H9 (cell line): ENCODE data around the gene SORBS1. TPM values are rescaled to one million over a fixed set of nuclear protein-coding genes. Genes with fewer than 3 reads are reported as not detected.

ENCODE experiments used
- DNase-seq: peaks from one replicate; pipeline ENCODE4 v3.0.0-alpha.2; 2017
- H2AFZ ChIP-seq: one replicate; pipeline ENCODE4 v1.6.1; 2013; ENCODE audit warnings: mild to moderate bottlenecking, low read length, control low read depth, moderate library complexity
- H2AK5ac ChIP-seq: 2 replicates; pipeline ENCODE4 v1.6.1; 2013; ENCODE audit warnings: low read length, control low read depth, mixed read lengths; ENCODE audit not compliant: insufficient read length
- H2BK120ac ChIP-seq: one replicate; pipeline ENCODE4 v1.6.1; 2013; ENCODE audit warnings: low read depth, mild to moderate bottlenecking, low read length, control low read depth, inconsistent platforms; ENCODE audit not compliant: poor library complexity, severe bottlenecking
- H2BK12ac ChIP-seq: 2 replicates; pipeline ENCODE4 v1.6.1; 2013; ENCODE audit warnings: low read length, control low read depth, mixed read lengths, low read depth; ENCODE audit not compliant: insufficient read length
- H2BK15ac ChIP-seq: 2 replicates; pipeline ENCODE4 v1.6.1; 2013; ENCODE audit warnings: low read depth, low read length, control low read depth
- H2BK20ac ChIP-seq: one replicate; pipeline ENCODE4 v1.6.1; 2013; ENCODE audit warnings: low read depth, mild to moderate bottlenecking, low read length, control low read depth, inconsistent platforms; ENCODE audit not compliant: poor library complexity, severe bottlenecking
- H2BK5ac ChIP-seq: 2 replicates; pipeline ENCODE4 v1.6.1; 2013; ENCODE audit warnings: low read length, control low read depth, mixed read lengths; ENCODE audit not compliant: insufficient read length
- H3K14ac ChIP-seq: 2 replicates; pipeline ENCODE4 v1.6.1; 2013; ENCODE audit warnings: low read length, control low read depth; ENCODE audit not compliant: insufficient read depth
- H3K18ac ChIP-seq: 2 replicates; pipeline ENCODE4 v1.6.1; 2013; ENCODE audit warnings: low read depth, mild to moderate bottlenecking, mixed read lengths, low read length, control low read depth; ENCODE audit not compliant: insufficient read length
- H3K23ac ChIP-seq: 2 replicates; pipeline ENCODE4 v1.6.1; 2013; ENCODE audit warnings: low read length, control low read depth, mixed read lengths, low read depth; ENCODE audit not compliant: insufficient read length
- H3K23me2 ChIP-seq: 2 replicates; pipeline ENCODE4 v1.6.1; 2013; ENCODE audit warnings: low read depth, mild to moderate bottlenecking, mixed read lengths, low read length, control low read depth; ENCODE audit not compliant: insufficient read length, poor library complexity, severe bottlenecking
- H3K27ac ChIP-seq: 2 replicates; pipeline ENCODE4 v1.5.1; 2013; ENCODE audit warnings: low read length, control low read depth, mixed read lengths, low read depth; ENCODE audit not compliant: insufficient read length
- H3K27me3 ChIP-seq: 2 replicates; pipeline ENCODE4 v1.6.1; 2013; ENCODE audit warnings: low read length, control low read depth, inconsistent platforms; ENCODE audit not compliant: insufficient read depth
- H3K4ac ChIP-seq: 2 replicates; pipeline ENCODE4 v1.6.1; 2013; ENCODE audit warnings: low read depth, mild to moderate bottlenecking, control low read depth, inconsistent platforms, low read length, moderate library complexity
- H3K4me1 ChIP-seq: 2 replicates; pipeline ENCODE4 v1.6.1; 2013; ENCODE audit warnings: low read length, control low read depth, inconsistent platforms; ENCODE audit not compliant: insufficient read depth
- H3K4me2 ChIP-seq: 2 replicates; pipeline ENCODE4 v1.6.1; 2013; ENCODE audit warnings: low read length, control low read depth, mixed read lengths; ENCODE audit not compliant: insufficient read length, insufficient read depth
- H3K56ac ChIP-seq: 2 replicates; pipeline ENCODE4 v1.6.1; 2013; ENCODE audit warnings: low read depth, mild to moderate bottlenecking, mixed read lengths, low read length, control low read depth; ENCODE audit not compliant: insufficient read length
- H3K79me1 ChIP-seq: 2 replicates; pipeline ENCODE4 v1.6.1; 2013; ENCODE audit warnings: low read depth, mild to moderate bottlenecking, moderate library complexity, low read length, control low read depth, inconsistent platforms; ENCODE audit not compliant: insufficient read depth, poor library complexity, severe bottlenecking
- H3K79me2 ChIP-seq: 2 replicates; pipeline ENCODE4 v1.6.1; 2013; ENCODE audit warnings: low read length, control low read depth, inconsistent platforms; ENCODE audit not compliant: insufficient read depth
- H3K9ac ChIP-seq: 2 replicates; pipeline ENCODE4 v1.6.1; 2013; ENCODE audit warnings: low read length, control low read depth, mixed read lengths; ENCODE audit not compliant: insufficient read length; ENCODE audit errors: extremely low read depth
- H3K9me3 ChIP-seq: one replicate; pipeline ENCODE4 v1.6.1; 2013; ENCODE audit warnings: low read depth, low read length, inconsistent platforms; ENCODE audit not compliant: control insufficient read depth
- H3T11ph ChIP-seq: one replicate; pipeline ENCODE4 v1.6.1; 2013; ENCODE audit warnings: mild to moderate bottlenecking, low read length, control low read depth, inconsistent platforms
- H4K20me1 ChIP-seq: one replicate; pipeline ENCODE4 v1.6.1; 2013; ENCODE audit not compliant: control insufficient read depth, insufficient read length, insufficient read depth
- H4K5ac ChIP-seq: 2 replicates; pipeline ENCODE4 v1.6.1; 2013; ENCODE audit warnings: low read depth, mild to moderate bottlenecking, mixed read lengths, low read length, control low read depth; ENCODE audit not compliant: insufficient read length
- H4K8ac ChIP-seq: replicated peaks from 2 replicates; pipeline ENCODE4 v1.6.1; 2013; ENCODE audit warnings: low read length, control low read depth, mixed read lengths, low read depth; ENCODE audit not compliant: insufficient read length
- H4K91ac ChIP-seq: 2 replicates; pipeline ENCODE4 v1.6.1; 2013; ENCODE audit warnings: low read depth, mild to moderate bottlenecking, moderate library complexity, mixed read lengths, low read length, control low read depth; ENCODE audit not compliant: insufficient read length
- H3K27ac Mint-ChIP-seq, 3 experiments: 2 replicates in 2 of 3; 3 replicates in 1 of 3; pipeline ENCODE4 v1.8.0; 2020 to 2021; ENCODE audit warnings: mixed read lengths in 3 of 3, mild to moderate bottlenecking in 1 of 3, moderate library complexity in 1 of 3
- H3K27me3 Mint-ChIP-seq: 2 replicates; pipeline ENCODE4 v1.8.0; 2021; ENCODE audit warnings: low read depth, mild to moderate bottlenecking, moderate library complexity, mixed read lengths
- H3K36me3 Mint-ChIP-seq, 3 experiments: 2 replicates in 2 of 3; 3 replicates in 1 of 3; pipeline ENCODE4 v1.8.0; 2020 to 2021; ENCODE audit warnings: low read depth in 3 of 3, mixed read lengths in 3 of 3; ENCODE audit not compliant: insufficient read depth in 1 of 3
- H3K4me1 Mint-ChIP-seq, 2 experiments: 2 replicates each; pipeline ENCODE4 v1.8.0; 2020; ENCODE audit warnings: mixed read lengths in 2 of 2
- H3K4me3 Mint-ChIP-seq, 2 experiments: 2 replicates in 1 of 2; 3 replicates in 1 of 2; pipeline ENCODE4 v1.8.0; 2020 to 2021; ENCODE audit warnings: mild to moderate bottlenecking in 2 of 2, mixed read lengths in 2 of 2, moderate library complexity in 1 of 2
- H3K9me3 Mint-ChIP-seq, 2 experiments: 2 replicates in 1 of 2; 3 replicates in 1 of 2; pipeline ENCODE4 v1.8.0; 2020; ENCODE audit warnings: mild to moderate bottlenecking in 2 of 2, mixed read lengths in 2 of 2, moderate library complexity in 1 of 2
- CTCF ChIP-seq: fragments of 200-600 bp; sonication (generic); conservative IDR thresholded peaks from 3 replicates; pipeline ENCODE4 v1.8.0; 2021; ENCODE audit warnings: antibody characterized with exemption, mild to moderate bottlenecking
- WGBS: extraction: QIAGEN DNeasy Blood & Tissue Kit; methylation state at CpG from one replicate; pipeline ENCODE4 v1.1.7; 2013; ENCODE audit warnings: missing lambda C conversion rate, low lambda C conversion rate, mixed read lengths; ENCODE audit not compliant: insufficient read length; ENCODE audit errors: extremely low coverage; 5-methylcytosine and 5-hydroxymethylcytosine counted together
- total RNA-seq: library from RNA; stranded (reverse); gene quantifications from 2 replicates; pipeline ENCODE4 v1.2.1, GENCODE V29; 2021

Gene SORBS1
- total RNA-seq, 1 experiment from 2014 or later = 24.3 TPM

GRCh38 chr10:95411635-95412034 lies 149.5 kb downstream of the SORBS1 start:
- Histone ChIP-seq H3K23ac (no peak overlapping the region), H3K27ac (no peak overlapping the region), H4K91ac (no peak overlapping the region), H3K14ac (no peak overlapping the region), H2BK12ac (no peak overlapping the region), H3T11ph (no peak overlapping the region), H4K5ac (no peak overlapping the region), H3K23me2 (no peaks in the 10 kb centered on the region), H2BK15ac (no peak overlapping the region), H4K20me1 (no peaks in the 10 kb centered on the region), H4K8ac (no peak overlapping the region), H3K4me2 (no peak overlapping the region), H3K9me3 (no peaks in the 10 kb centered on the region), H2AFZ (no peak overlapping the region), H2BK20ac (no peak overlapping the region), H3K4ac (no peak overlapping the region), H3K79me2 (no peaks in the 10 kb centered on the region), H3K27me3 (no peaks in the 10 kb centered on the region), H2AK5ac (no peak overlapping the region), H3K18ac (no peak overlapping the region), H3K4me1 (peaks cover 10% of the 10 kb centered on the region), H3K9ac (no peak overlapping the region), H2BK120ac (no peak overlapping the region), H3K56ac (no peak overlapping the region), H2BK5ac (no peak overlapping the region), H3K79me1 (no peaks in the 10 kb centered on the region)
- no peak for DNase-seq
- no peak for TF ChIP-seq CTCF
- Mint-ChIP-seq H3K36me3 (peaks cover 3 to 5% (median 3%) of the 10 kb centered on the region in 3 experiments; a peak in 5 of 7 replicates), H3K27me3 (no peaks in the 10 kb centered on the region), H3K4me3 (no peak overlapping the region), H3K9me3 (no peaks in the 10 kb centered on the region), H3K27ac (no peak overlapping the region), H3K4me1 (peaks cover 58 to 61% of the 10 kb centered on the region in 2 experiments)
- no CpG with 5 or more reads among the region's 4 CpGs for WGBS
